ENCODE data around the gene ZCCHC4. TPM values are rescaled to one million over a fixed set of nuclear protein-coding genes. Genes with fewer than 3 reads are reported as not detected.
A peak's percentile ranks its signal among the peaks of the same experiment; 100 is the strongest.

ZCCHC4 gene
- total and polyA plus RNA-seq, 2 of the 4 experiments (the other 2 are of a cell fraction) = 7.9 to 8.1 TPM

DNA sequence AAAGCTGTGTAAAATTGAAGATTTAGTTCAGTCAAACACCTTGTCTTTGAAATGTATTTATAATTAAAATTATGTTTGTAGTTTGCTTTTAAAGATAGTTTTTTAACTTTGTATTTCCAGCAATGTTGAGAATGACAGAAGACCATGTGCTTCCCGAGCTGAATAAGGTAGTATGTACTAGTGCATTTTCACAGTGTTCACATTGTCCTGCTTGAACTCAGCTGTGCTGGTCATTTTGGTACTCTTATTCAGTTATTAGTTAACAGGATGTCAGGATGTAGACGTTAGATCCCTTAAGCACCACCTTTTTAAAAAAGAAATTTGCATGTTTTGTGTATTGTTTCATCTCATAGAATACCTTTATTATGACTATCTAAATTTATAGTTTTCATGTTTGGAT lies 92.9 kb downstream of the ZCCHC4 start:
- Histone ChIP-seq H3K4ac (ENCODE audit: low read depth, low read length) (no peak overlapping the region), H4K91ac (ENCODE audit: insufficient read depth, low read depth, low read length) (no peak overlapping the region), H4K8ac (ENCODE audit: low read depth in 2 of 2, low read length in 2 of 2) (no peak overlapping the region), H4K20me1 (ENCODE audit: insufficient read depth, low read length) (no peaks in the 10 kb centered on the region), H2AK5ac (ENCODE audit: low read depth, low read length) (no peak overlapping the region), H3K18ac (ENCODE audit: low read depth, low read length) (no peak overlapping the region), H2BK20ac (ENCODE audit: low read depth, low read length) (no peak overlapping the region), H3K14ac (replicated peaks; ENCODE audit: low read depth, low read length) (no peak overlapping the region), H3K9me1 (ENCODE audit: insufficient read depth, low read length) (peaks cover 13% of the 10 kb centered on the region), H3K4me1 (ENCODE audit: control insufficient read depth, insufficient read depth, low read length) (peaks cover 11% of the 10 kb centered on the region), H3K56ac (ENCODE audit: extremely low read depth, insufficient read depth, low read length) (no peak overlapping the region), H3K27ac (ENCODE audit: insufficient read depth, low read length) (no peak overlapping the region), H2BK120ac (ENCODE audit: low read depth, low read length) (no peak overlapping the region), H3K4me3 (ENCODE audit: insufficient read depth, low read depth, low read length) (no peak overlapping the region), H3K27me3 (ENCODE audit: control insufficient read depth, insufficient read depth, low read length) (no peaks in the 10 kb centered on the region), H3K36me3 (ENCODE audit: control insufficient read depth, insufficient read depth, low read length) (peaks cover 9% of the 10 kb centered on the region; the same call in 1 of the 2 replicates), H2AK9ac (replicated peaks; ENCODE audit: low read depth, low read length, poor library complexity) (no peak overlapping the region), H3K9ac (ENCODE audit: low read depth, low read length) (no peak overlapping the region), H3K23ac (ENCODE audit: low read depth, low read length) (no peak overlapping the region), H3K9me3 (ENCODE audit: control insufficient read depth, insufficient read depth, low read length) (no peaks in the 10 kb centered on the region), H2BK15ac (ENCODE audit: low read depth, low read length) (no peak overlapping the region), H2BK5ac (ENCODE audit: low read depth, low read length, poor library complexity, severe bottlenecking) (peak overlapping the region; percentile 47), H3K4me2 (ENCODE audit: low read depth, low read length) (no peak overlapping the region), H2AFZ (replicated peaks; ENCODE audit: low read length, poor library complexity) (no peak overlapping the region), H3K79me1 (ENCODE audit: low read depth in 1 of 2, low read length in 2 of 2) (peaks cover 0 to 8% of the 10 kb centered on the region in 2 experiments; a peak in 2 of 4 replicates), H4K5ac (ENCODE audit: low read depth, low read length) (no peak overlapping the region)
- dilution Hi-C loops (cut with HindIII; ENCODE audit: low sequenced_read_pairs, unreplicated experiment) = no loop called here
- no peak for DNase-seq
- no TSS peak for BruUV-seq (replicated peaks)
- ATAC-seq (ENCODE audit: low read depth) = no peak
- TF ChIP-seq SMC3 (IDR thresholded peaks at IDR 0.05; ENCODE audit: low read depth, low read length) (no peak), CHD1 (IDR thresholded peaks at IDR 0.05; ENCODE audit: low read depth, low read length) (no peak), BHLHE40 (IDR thresholded peaks at IDR 0.05; ENCODE audit: low read depth, low read length) (no peak), RCOR1 (IDR thresholded peaks at IDR 0.05; ENCODE audit: insufficient replicate concordance, low read length) (no peak), FOS (IDR thresholded peaks at IDR 0.05; ENCODE audit: low read depth, low read length) (no peak), CEBPB (IDR thresholded peaks at IDR 0.05; ENCODE audit: low read depth, low read length) (no peak), MAZ (IDR thresholded peaks at IDR 0.05; ENCODE audit: borderline replicate concordance, low read depth, low read length) (no peak), NFE2L2 (IDR thresholded peaks at IDR 0.05; ENCODE audit: low read depth, low read length) (no peak), RFX5 (IDR thresholded peaks at IDR 0.05; ENCODE audit: low read depth, low read length) (no peak), POLR2A (IDR thresholded peaks at IDR 0.05; ENCODE audit: low read depth, low read length) (no peak), MAFK (IDR thresholded peaks at IDR 0.05; ENCODE audit: low read depth, low read length) (no peak), MXI1 (IDR thresholded peaks at IDR 0.05; ENCODE audit: borderline replicate concordance, low read depth, low read length) (no peak)
- TF ChIP-seq, protein P1, sequence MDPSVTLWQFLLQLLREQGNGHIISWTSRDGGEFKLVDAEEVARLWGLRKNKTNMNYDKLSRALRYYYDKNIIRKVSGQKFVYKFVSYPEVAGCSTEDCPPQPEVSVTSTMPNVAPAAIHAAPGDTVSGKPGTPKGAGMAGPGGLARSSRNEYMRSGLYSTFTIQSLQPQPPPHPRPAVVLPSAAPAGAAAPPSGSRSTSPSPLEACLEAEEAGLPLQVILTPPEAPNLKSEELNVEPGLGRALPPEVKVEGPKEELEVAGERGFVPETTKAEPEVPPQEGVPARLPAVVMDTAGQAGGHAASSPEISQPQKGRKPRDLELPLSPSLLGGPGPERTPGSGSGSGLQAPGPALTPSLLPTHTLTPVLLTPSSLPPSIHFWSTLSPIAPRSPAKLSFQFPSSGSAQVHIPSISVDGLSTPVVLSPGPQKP (IDR thresholded peaks at IDR 0.05; ENCODE audit: borderline replicate concordance, low read depth, low read length) = no peak
- TF ChIP-seq, protein P2, sequence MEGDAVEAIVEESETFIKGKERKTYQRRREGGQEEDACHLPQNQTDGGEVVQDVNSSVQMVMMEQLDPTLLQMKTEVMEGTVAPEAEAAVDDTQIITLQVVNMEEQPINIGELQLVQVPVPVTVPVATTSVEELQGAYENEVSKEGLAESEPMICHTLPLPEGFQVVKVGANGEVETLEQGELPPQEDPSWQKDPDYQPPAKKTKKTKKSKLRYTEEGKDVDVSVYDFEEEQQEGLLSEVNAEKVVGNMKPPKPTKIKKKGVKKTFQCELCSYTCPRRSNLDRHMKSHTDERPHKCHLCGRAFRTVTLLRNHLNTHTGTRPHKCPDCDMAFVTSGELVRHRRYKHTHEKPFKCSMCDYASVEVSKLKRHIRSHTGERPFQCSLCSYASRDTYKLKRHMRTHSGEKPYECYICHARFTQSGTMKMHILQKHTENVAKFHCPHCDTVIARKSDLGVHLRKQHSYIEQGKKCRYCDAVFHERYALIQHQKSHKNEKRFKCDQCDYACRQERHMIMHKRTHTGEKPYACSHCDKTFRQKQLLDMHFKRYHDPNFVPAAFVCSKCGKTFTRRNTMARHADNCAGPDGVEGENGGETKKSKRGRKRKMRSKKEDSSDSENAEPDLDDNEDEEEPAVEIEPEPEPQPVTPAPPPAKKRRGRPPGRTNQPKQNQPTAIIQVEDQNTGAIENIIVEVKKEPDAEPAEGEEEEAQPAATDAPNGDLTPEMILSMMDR (conservative IDR thresholded peaks at IDR 0.05; ENCODE audit: low read depth, low read length) = no peak
- TF ChIP-seq, protein P3, sequence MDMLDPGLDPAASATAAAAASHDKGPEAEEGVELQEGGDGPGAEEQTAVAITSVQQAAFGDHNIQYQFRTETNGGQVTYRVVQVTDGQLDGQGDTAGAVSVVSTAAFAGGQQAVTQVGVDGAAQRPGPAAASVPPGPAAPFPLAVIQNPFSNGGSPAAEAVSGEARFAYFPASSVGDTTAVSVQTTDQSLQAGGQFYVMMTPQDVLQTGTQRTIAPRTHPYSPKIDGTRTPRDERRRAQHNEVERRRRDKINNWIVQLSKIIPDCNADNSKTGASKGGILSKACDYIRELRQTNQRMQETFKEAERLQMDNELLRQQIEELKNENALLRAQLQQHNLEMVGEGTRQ (IDR thresholded peaks at IDR 0.05; ENCODE audit: low read depth, low read length) = no peak
- intact Hi-C loops (cut with micrococcal nuclease) = no loop called here
- in situ Hi-C loops (cut with MboI; ENCODE audit: low sequenced_read_pairs) = no loop called here
- ChIA-PET POLR2A (ENCODE audit: unreplicated experiment) (no interaction called here), CTCF (no interaction called here)
- no CpG with 5 or more reads among the region's 2 CpGs for WGBS, 2 experiments (ENCODE audit: extremely low coverage in 2 of 2, insufficient read length in 1 of 2)

Data from IMR-90 (cell line).